ENCODE data around the gene INMT. TPM values are rescaled to one million over a fixed set of nuclear protein-coding genes. Genes with fewer than 3 reads are reported as not detected.

INMT gene
- polyA plus RNA-seq, 1 of the 3 experiments (the other 2 are of a cell fraction), result not detected

DNA sequence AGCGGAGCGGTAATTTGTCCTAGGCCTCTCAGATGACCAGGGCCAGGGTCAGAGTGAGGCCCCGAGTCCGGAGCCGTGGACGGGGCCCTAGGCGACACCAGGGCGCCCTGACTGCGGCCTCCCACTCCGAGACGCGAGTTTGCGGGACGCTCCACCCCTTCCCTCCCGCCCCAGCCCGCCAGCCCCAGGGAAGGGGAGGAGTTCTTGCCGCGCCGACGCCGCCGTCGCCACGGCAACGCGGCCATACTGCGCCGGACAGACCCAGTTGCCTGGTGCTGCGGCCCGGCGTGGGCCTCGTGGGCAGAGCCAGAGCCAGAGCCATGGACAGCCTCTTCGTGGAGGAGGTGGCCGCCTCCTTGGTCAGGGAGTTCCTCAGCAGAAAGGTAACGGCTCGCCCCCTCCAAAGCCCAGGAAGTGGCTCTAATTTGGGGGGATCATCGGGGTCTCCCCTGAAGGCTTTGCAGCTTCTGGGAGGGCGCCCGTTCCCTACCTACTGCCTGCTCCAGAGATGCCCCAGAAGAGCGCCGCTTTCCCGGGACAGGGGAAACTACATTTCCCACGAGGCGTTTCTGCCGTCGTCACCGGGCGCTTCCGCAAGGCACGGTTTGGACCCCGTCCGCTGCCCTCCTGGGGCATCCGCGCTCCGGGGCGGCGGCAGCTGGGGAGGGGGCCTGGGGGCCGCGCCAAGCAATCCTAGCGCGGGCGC is 19.4 kb downstream of the INMT start, which contains the start of gene MINDY4 (continued):
- TF ChIP-seq POLR2AphosphoS5 (IDR thresholded peaks at IDR 0.05; ENCODE audit: low read depth, low read length) (peak; percentile 53; the same call in 1 of the 2 replicates), MXI1 (IDR thresholded peaks at IDR 0.05; ENCODE audit: low read depth, low read length) (peak; percentile 96), CHD2 (IDR thresholded peaks at IDR 0.05; ENCODE audit: low read length, partially characterized antibody) (peak; percentile 7), ELF1 (IDR thresholded peaks at IDR 0.05) (peak; percentile 86), YY1 (IDR thresholded peaks at IDR 0.05; ENCODE audit: low read depth) (peak; percentile 89), EZH2phosphoT487 (IDR thresholded peaks at IDR 0.05; ENCODE audit: borderline replicate concordance, low read depth) (no peak)
- TF ChIP-seq, protein P1, sequence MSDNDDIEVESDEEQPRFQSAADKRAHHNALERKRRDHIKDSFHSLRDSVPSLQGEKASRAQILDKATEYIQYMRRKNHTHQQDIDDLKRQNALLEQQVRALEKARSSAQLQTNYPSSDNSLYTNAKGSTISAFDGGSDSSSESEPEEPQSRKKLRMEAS (IDR thresholded peaks at IDR 0.05; ENCODE audit: low read depth), result peak; percentile 85; the same call in 1 of the 2 replicates

DNA sequence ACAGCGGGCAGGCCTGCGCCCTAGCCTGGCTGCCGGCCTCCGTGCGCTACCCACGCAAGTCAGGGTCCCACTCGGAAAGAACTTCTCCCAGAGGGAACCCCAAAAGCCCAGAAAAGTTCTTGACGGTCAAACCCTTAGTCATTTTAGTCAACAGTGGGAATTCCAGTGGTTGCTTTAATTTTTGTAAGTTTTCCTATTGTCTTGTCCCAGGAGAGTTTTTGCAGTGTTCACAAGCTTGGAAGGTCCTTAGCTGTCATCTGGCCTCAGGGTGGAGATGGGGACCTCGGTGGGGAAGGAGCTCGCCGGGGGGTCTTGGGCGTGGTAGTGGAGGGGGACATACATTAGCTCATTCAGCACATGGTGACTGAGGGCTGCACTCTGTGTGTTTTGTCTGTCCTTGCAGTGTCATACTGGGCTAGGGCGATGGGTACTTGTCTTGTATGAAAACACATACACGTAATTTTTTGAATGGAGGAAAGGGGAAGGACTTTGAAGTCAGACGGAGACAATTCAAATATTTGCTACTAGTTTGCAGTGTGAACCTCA is 20.0 kb downstream of the INMT start:
- peak; percentile 65 for DNase-seq
- peak; percentile 23; the same call in 1 of the 2 replicates for TF ChIP-seq MXI1 (IDR thresholded peaks at IDR 0.05; ENCODE audit: low read depth, low read length)
- TF ChIP-seq, protein P2, sequence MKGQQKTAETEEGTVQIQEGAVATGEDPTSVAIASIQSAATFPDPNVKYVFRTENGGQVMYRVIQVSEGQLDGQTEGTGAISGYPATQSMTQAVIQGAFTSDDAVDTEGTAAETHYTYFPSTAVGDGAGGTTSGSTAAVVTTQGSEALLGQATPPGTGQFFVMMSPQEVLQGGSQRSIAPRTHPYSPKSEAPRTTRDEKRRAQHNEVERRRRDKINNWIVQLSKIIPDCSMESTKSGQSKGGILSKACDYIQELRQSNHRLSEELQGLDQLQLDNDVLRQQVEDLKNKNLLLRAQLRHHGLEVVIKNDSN (IDR thresholded peaks at IDR 0.05; ENCODE audit: borderline replicate concordance, low read depth), result no peak
- Histone ChIP-seq H3K4me3 (ENCODE audit: low read depth in 2 of 2, low read length in 1 of 2) (peak overlapping the region; percentile 85 to 91), H3K27me3 (ENCODE audit: insufficient read depth) (no peaks in the 10 kb centered on the region), H3K36me3 (replicated peaks in 1 of 2; ENCODE audit: control insufficient read depth in 1 of 2, insufficient read depth in 2 of 2, low read length in 1 of 2) (peaks cover 0 to 3% of the 10 kb centered on the region in 2 experiments), H3K4me2 (peak overlapping the region; percentile 83), H4K20me1 (ENCODE audit: insufficient read depth) (no peaks in the 10 kb centered on the region), H3K27ac (ENCODE audit: low read depth in 2 of 2, low read length in 1 of 2) (peak overlapping the region; percentile 56 to 86), H2AFZ (ENCODE audit: low read depth) (peak overlapping the region; percentile 92), H3K4me1 (ENCODE audit: control insufficient read depth in 1 of 2, insufficient read depth in 2 of 2, low read depth in 1 of 2, low read length in 1 of 2) (peaks cover 0 to 20% of the 10 kb centered on the region in 2 experiments; a peak in 2 of 4 replicates), H3K9me2 (no peaks in the 10 kb centered on the region), H3K9me3 (no peaks in the 10 kb centered on the region), H3K79me2 (ENCODE audit: insufficient read depth) (no peaks in the 10 kb centered on the region), H3K9ac (peak overlapping the region; percentile 73), H3F3A (replicated peaks; ENCODE audit: insufficient read depth) (no peaks in the 10 kb centered on the region)
- POLR2A ChIA-PET, result interaction anchor here (0.9 to 1.8 kb wide), 3 partner anchors 11 to 92 kb away, joined by 3 to 6 read pairs (median 4); no protein-coding TSS in a partner anchor
- CTCF ChIA-PET, result interaction anchor here (1.1 to 3.7 kb wide), 5 partner anchors 32 to 362 kb away, joined by 3 to 15 read pairs (median 5); no protein-coding TSS in a partner anchor
- under 1% methylated on average over 15 of the region's 15 CpGs for WGBS (ENCODE audit: low lambda C conversion rate)

DNA sequence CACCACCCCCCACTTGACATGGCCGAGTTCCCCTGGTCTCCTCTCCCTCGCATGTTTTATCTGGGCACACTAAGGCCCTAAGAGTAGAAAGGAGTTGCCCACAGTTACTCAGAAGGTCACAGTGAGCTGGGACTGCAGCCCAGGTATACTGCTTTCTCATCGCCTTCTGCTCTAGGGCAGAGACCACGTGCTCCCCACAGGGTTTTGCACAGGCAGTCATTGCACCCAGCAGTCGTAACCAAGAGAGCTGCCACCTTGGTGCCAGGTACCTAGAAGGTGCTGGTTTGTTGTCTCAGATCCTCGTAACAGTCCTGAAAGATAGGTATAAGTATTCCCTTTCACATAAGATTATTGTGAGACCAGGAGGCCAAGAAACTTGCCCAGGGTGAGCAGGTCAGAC is 21.0 kb downstream of the INMT start:
- Histone ChIP-seq H3K36me3 (replicated peaks in 1 of 2; ENCODE audit: control insufficient read depth in 1 of 2, insufficient read depth in 2 of 2, low read length in 1 of 2) (peaks cover 0 to 6% of the 10 kb centered on the region in 2 experiments), H3K9ac (no peak overlapping the region), H3K79me2 (ENCODE audit: insufficient read depth) (no peaks in the 10 kb centered on the region), H3K4me1 (ENCODE audit: control insufficient read depth in 1 of 2, insufficient read depth in 2 of 2, low read depth in 1 of 2, low read length in 1 of 2) (peaks cover 0 to 29% of the 10 kb centered on the region in 2 experiments; a peak in 2 of 4 replicates), H4K20me1 (ENCODE audit: insufficient read depth) (no peaks in the 10 kb centered on the region), H2AFZ (ENCODE audit: low read depth) (no peak overlapping the region), H3K4me3 (ENCODE audit: low read depth in 2 of 2, low read length in 1 of 2) (no peak overlapping the region; a peak in 1 of 4 replicates), H3K27ac (ENCODE audit: low read depth in 2 of 2, low read length in 1 of 2) (no peak overlapping the region), H3K27me3 (ENCODE audit: insufficient read depth) (no peaks in the 10 kb centered on the region), H3K4me2 (peak overlapping the region; percentile 83; the same call in 1 of the 2 replicates), H3F3A (replicated peaks; ENCODE audit: insufficient read depth) (no peaks in the 10 kb centered on the region), H3K9me2 (no peaks in the 10 kb centered on the region), H3K9me3 (no peaks in the 10 kb centered on the region)
- no peak for DNase-seq
- CTCF ChIA-PET, result interaction anchor here (0.6 to 3.7 kb wide), 7 partner anchors 33 to 361 kb away, joined by 3 to 15 read pairs (median 5); no protein-coding TSS in a partner anchor
- WGBS (ENCODE audit: low lambda C conversion rate), result 93% methylated on average over 6 of the region's 6 CpGs
- TF ChIP-seq SMC3 (IDR thresholded peaks at IDR 0.05; ENCODE audit: low read depth, low read length) (no peak), TAF1 (IDR thresholded peaks at IDR 0.05; ENCODE audit: borderline replicate concordance, low read depth, low read length) (no peak), NFIC (IDR thresholded peaks at IDR 0.05; ENCODE audit: borderline replicate concordance) (no peak), FOSL2 (IDR thresholded peaks at IDR 0.05; ENCODE audit: borderline replicate concordance, low read depth) (no peak), NRF1 (IDR thresholded peaks at IDR 0.05; ENCODE audit: low read depth, low read length) (no peak), EP300 (IDR thresholded peaks at IDR 0.05; ENCODE audit: borderline replicate concordance in 1 of 2, low read depth in 1 of 2, low read length in 1 of 2) (no peak), CHD2 (IDR thresholded peaks at IDR 0.05; ENCODE audit: low read length, partially characterized antibody) (no peak)
- TF ChIP-seq, protein P3, sequence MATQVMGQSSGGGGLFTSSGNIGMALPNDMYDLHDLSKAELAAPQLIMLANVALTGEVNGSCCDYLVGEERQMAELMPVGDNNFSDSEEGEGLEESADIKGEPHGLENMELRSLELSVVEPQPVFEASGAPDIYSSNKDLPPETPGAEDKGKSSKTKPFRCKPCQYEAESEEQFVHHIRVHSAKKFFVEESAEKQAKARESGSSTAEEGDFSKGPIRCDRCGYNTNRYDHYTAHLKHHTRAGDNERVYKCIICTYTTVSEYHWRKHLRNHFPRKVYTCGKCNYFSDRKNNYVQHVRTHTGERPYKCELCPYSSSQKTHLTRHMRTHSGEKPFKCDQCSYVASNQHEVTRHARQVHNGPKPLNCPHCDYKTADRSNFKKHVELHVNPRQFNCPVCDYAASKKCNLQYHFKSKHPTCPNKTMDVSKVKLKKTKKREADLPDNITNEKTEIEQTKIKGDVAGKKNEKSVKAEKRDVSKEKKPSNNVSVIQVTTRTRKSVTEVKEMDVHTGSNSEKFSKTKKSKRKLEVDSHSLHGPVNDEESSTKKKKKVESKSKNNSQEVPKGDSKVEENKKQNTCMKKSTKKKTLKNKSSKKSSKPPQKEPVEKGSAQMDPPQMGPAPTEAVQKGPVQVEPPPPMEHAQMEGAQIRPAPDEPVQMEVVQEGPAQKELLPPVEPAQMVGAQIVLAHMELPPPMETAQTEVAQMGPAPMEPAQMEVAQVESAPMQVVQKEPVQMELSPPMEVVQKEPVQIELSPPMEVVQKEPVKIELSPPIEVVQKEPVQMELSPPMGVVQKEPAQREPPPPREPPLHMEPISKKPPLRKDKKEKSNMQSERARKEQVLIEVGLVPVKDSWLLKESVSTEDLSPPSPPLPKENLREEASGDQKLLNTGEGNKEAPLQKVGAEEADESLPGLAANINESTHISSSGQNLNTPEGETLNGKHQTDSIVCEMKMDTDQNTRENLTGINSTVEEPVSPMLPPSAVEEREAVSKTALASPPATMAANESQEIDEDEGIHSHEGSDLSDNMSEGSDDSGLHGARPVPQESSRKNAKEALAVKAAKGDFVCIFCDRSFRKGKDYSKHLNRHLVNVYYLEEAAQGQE (IDR thresholded peaks at IDR 0.05; ENCODE audit: low read depth, low read length), result no peak
- POLR2A ChIA-PET, result no interaction called here

Measured in SK-N-SH (cell line).